ENCODE measurements around the gene MRPL3. TPM values are rescaled to one million over a fixed set of nuclear protein-coding genes. Genes with fewer than 3 reads are reported as not detected.
A peak's percentile ranks its signal among the peaks of the same experiment; 100 is the strongest.

Gene MRPL3
- total and polyA plus RNA-seq, 2 donors (not counting 1 experiment from before 2014, with no cell fraction given) = 18.5 to 50.1 TPM

DNA sequence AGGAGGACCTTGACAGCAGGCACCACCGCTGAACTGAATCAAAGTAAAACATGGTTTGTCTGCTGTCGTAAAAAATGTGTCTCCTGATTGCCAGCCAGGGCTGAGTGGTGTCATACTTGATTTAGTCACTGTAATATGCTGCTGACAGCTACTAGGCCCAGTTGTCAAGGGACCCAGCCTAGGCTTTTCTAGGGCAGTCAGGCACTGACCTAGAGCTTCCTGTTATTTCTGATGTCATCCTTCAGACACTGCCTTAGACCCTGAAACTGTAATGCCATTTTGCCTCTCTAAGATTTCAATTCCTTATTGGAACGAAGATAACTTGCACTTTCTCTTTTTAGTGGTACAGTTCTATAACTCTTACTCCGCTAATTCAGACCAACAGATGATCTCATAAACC, 2.6 kb upstream of the MRPL3 start:
- DNase-seq (no peak), ATAC-seq (ENCODE audit: low read depth) (no peak)
- 80% methylated on average over 1 of the region's 4 CpGs for WGBS (ENCODE audit: insufficient coverage)
- H3K36me3 ChIP-seq (replicated peaks in 1 of 2; ENCODE audit: control extremely low read depth in 1 of 2, control insufficient read depth in 1 of 2, extremely low read depth in 1 of 2, insufficient read depth in 2 of 2, low read length in 1 of 2) = no peaks in the 10 kb centered on the region
- no peak overlapping the region for H2AFZ ChIP-seq (ENCODE audit: insufficient read depth, low read depth, low read length, poor library complexity, severe bottlenecking)
- H3K4me3 ChIP-seq (ENCODE audit: control extremely low read depth in 1 of 5, extremely low read depth in 1 of 5, insufficient read depth in 1 of 5, low read depth in 2 of 5, low read length in 4 of 5) = no peak overlapping the region
- H3K9me3 Mint-ChIP-seq (ENCODE audit: insufficient read depth) = no peaks in the 10 kb centered on the region
- H3K4me2 ChIP-seq (replicated peaks; ENCODE audit: low read depth, low read length, poor library complexity, severe bottlenecking) = no peak overlapping the region
- intact Hi-C loops (cut with micrococcal nuclease) = no loop called here
- peaks cover 0 to 6% (median 3%) of the 10 kb centered on the region in 4 experiments for H3K27me3 ChIP-seq (replicated peaks in 1 of 4; ENCODE audit: control extremely low read depth in 1 of 4, control insufficient read depth in 3 of 4, insufficient read depth in 4 of 4, low read length in 3 of 4)
- no peaks in the 10 kb centered on the region for H4K20me1 ChIP-seq (ENCODE audit: control insufficient read depth, insufficient read depth, low read length, poor library complexity, severe bottlenecking)
- no peaks in the 10 kb centered on the region for H3K9me3 ChIP-seq (ENCODE audit: control extremely low read depth in 1 of 3, control insufficient read depth in 2 of 3, insufficient read depth in 1 of 3, low read length in 2 of 3)
- peaks cover 21 to 25% of the 10 kb centered on the region in 2 donors for H3K4me1 ChIP-seq (ENCODE audit: control insufficient read depth in 2 of 2, insufficient read depth in 2 of 2, low read length in 2 of 2)
- H3K79me2 ChIP-seq (ENCODE audit: control insufficient read depth, insufficient read depth, low read length) = peaks cover 20% of the 10 kb centered on the region
- no peak overlapping the region for H3K27ac Mint-ChIP-seq
- CTCF ChIA-PET = no interaction called here
- no peak overlapping the region for H3K9ac ChIP-seq (ENCODE audit: low read length)
- TF ChIP-seq EZH2 (IDR thresholded peaks at IDR 0.05; ENCODE audit: borderline replicate concordance, insufficient read depth, low read depth, low read length, poor library complexity, severe bottlenecking) (no peak), CTCF (IDR thresholded peaks at IDR 0.05) (no peak)
- H3K4me3 Mint-ChIP-seq = no peak overlapping the region
- POLR2A ChIA-PET = no interaction called here
- peaks cover 36% of the 10 kb centered on the region for H3K4me1 Mint-ChIP-seq
- H3K27ac ChIP-seq (ENCODE audit: low read length in 2 of 2) = no peak overlapping the region
- peaks cover 6% of the 10 kb centered on the region for H3K27me3 Mint-ChIP-seq

GRCh38 chr3:131503320-131503635, 507 bp upstream of the MRPL3 start:
- peaks cover 0 to 15% of the 10 kb centered on the region in 2 experiments for H3K36me3 ChIP-seq (replicated peaks in 1 of 2; ENCODE audit: control extremely low read depth in 1 of 2, control insufficient read depth in 1 of 2, extremely low read depth in 1 of 2, insufficient read depth in 2 of 2, low read length in 1 of 2)
- Mint-ChIP-seq H3K4me1 (peaks cover 36% of the 10 kb centered on the region), H3K27ac (peak overlapping the region; percentile 12), H3K4me3 (peak overlapping the region; percentile 97), H3K27me3 (peaks cover 4% of the 10 kb centered on the region), H3K9me3 (ENCODE audit: insufficient read depth) (no peaks in the 10 kb centered on the region)
- H3K27ac ChIP-seq (ENCODE audit: low read length in 2 of 2) = peak overlapping the region in 1 of 2 donors; percentile 80
- H3K9ac ChIP-seq (ENCODE audit: low read length) = peak overlapping the region; percentile 92
- peaks cover 0 to 5% (median 2%) of the 10 kb centered on the region in 4 experiments for H3K27me3 ChIP-seq (replicated peaks in 1 of 4; ENCODE audit: control extremely low read depth in 1 of 4, control insufficient read depth in 3 of 4, insufficient read depth in 4 of 4, low read length in 3 of 4)
- H3K4me2 ChIP-seq (replicated peaks; ENCODE audit: low read depth, low read length, poor library complexity, severe bottlenecking) = peak overlapping the region; percentile 84
- H3K9me3 ChIP-seq (ENCODE audit: control extremely low read depth in 1 of 3, control insufficient read depth in 2 of 3, insufficient read depth in 1 of 3, low read length in 2 of 3) = no peaks in the 10 kb centered on the region
- POLR2A ChIA-PET = no interaction called here
- H2AFZ ChIP-seq (ENCODE audit: insufficient read depth, low read depth, low read length, poor library complexity, severe bottlenecking) = peak overlapping the region; percentile 95
- no peak for DNase-seq
- peak overlapping the region; percentile 72 to 97 (median 89) for H3K4me3 ChIP-seq (ENCODE audit: control extremely low read depth in 1 of 5, extremely low read depth in 1 of 5, insufficient read depth in 1 of 5, low read depth in 2 of 5, low read length in 4 of 5)
- no peak for ATAC-seq (ENCODE audit: low read depth)
- intact Hi-C loops (cut with micrococcal nuclease) = loop anchor here (1.0 to 5.0 kb wide), 4 partner anchors 477 to 1159 kb away; partner anchors contain the start of genes ASTE1, DNAJC13, NEK11 and PIK3R4
- no peak for TF ChIP-seq EZH2 (IDR thresholded peaks at IDR 0.05; ENCODE audit: borderline replicate concordance, insufficient read depth, low read depth, low read length, poor library complexity, severe bottlenecking)
- TF ChIP-seq CTCF (IDR thresholded peaks at IDR 0.05) = no peak
- H3K79me2 ChIP-seq (ENCODE audit: control insufficient read depth, insufficient read depth, low read length) = peaks cover 20% of the 10 kb centered on the region
- no peaks in the 10 kb centered on the region for H4K20me1 ChIP-seq (ENCODE audit: control insufficient read depth, insufficient read depth, low read length, poor library complexity, severe bottlenecking)
- CTCF ChIA-PET = no interaction called here
- H3K4me1 ChIP-seq (ENCODE audit: control insufficient read depth in 2 of 2, insufficient read depth in 2 of 2, low read length in 2 of 2) = peaks cover 21 to 25% of the 10 kb centered on the region in 2 donors
